GM18505 (cell line): ENCODE data around the gene NUSAP1.
"Not testable (repeated sequence)": the region's sequence is repeated elsewhere in the genome, so short reads cannot be mapped to it uniquely, and the experiment has no call there.

Experiments
- ATAC-seq: cut with Tn5 transposase; IDR thresholded peaks from one replicate; pipeline ENCODE4 v1.9.1; 2021; ENCODE audit not compliant: unreplicated experiment
- POLR2A ChIP-seq: IDR thresholded peaks from 4 replicates; pipeline ENCODE4 v1.6.1; 2011; ENCODE audit warnings: borderline replicate concordance; ENCODE audit not compliant: insufficient read depth, insufficient read length; ENCODE audit errors: extremely low read depth

Gene NUSAP1

GRCh38 chr15:41304149-41304770 lies 28.4 kb upstream of the NUSAP1 start:
- no peak for ATAC-seq

GRCh38 chr15:41307679-41308078 lies 25.0 kb upstream of the NUSAP1 start:
- no peak for TF ChIP-seq POLR2A
- ATAC-seq = no peak

More at GRCh38 chr15:41304149-41304770, 28.4 kb upstream of the NUSAP1 start:
- no peak for TF ChIP-seq POLR2A

- ATAC-seq = no peak
- no peak for TF ChIP-seq POLR2A
These were observed 23.3 kb upstream of the NUSAP1 start for GRCh38 chr15:41309226-41309905.

DNA sequence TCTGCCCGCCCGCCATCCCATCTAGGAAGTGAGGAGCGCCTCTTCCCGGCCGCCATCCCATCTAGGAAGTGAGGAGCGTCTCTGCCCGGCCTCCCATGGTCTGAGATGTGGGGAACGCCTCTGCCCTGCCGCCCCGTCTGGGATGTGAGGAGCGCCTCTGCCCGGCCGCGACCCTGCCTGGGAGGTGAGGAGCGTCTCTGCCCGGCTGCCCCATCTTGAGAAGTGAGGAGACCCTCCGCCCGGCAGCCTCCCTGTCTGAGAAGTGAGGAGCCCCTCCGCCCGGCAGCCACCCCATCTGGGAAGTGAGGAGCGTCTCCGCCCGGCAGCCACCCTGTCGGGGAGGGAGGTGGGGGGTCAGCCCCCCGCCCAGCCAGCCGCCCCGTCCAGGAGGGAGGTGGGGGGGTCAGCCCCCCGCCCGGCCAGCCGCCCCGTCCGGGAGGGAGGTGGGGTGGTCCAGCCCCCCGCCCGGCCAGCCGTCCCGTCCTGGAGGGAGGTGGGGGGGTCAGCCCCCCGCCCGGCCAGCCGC lies 11.8 kb upstream of the NUSAP1 start:
- not testable (repeated sequence) for ATAC-seq

- no peak for ATAC-seq
These were observed 9.1 kb upstream of the NUSAP1 start for GRCh38 chr15:41323611-41324010.

DNA sequence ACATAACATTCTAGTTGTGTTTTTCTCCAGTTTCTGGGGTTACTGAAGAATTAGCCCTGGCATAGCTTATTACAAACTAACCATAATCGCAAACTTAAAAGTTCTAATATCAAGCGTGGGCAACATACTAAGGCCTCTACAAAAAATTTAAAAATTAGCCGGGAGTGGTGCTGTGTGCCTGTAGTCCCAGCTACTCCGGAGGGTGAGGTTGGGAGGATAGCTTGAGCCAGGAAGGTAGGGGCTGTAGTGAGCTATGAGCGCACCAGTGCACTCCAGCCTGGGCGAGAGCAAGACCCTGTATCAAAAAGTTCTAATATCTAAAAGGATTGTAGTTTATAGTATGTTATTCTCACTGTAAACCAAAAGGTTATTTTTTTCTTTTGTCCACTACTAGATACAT lies 1.4 kb upstream of the NUSAP1 start:
- ATAC-seq = no peak

More at GRCh38 chr15:41323611-41324010, 9.1 kb upstream of the NUSAP1 start:
- TF ChIP-seq POLR2A = no peak

GRCh38 chr15:41331833-41332193 lies 868 bp upstream of the NUSAP1 start:
- ATAC-seq = no peak
- TF ChIP-seq POLR2A = no peak

More for the DNA sequence above, 1.4 kb upstream of the NUSAP1 start:
- TF ChIP-seq POLR2A = no peak

DNA sequence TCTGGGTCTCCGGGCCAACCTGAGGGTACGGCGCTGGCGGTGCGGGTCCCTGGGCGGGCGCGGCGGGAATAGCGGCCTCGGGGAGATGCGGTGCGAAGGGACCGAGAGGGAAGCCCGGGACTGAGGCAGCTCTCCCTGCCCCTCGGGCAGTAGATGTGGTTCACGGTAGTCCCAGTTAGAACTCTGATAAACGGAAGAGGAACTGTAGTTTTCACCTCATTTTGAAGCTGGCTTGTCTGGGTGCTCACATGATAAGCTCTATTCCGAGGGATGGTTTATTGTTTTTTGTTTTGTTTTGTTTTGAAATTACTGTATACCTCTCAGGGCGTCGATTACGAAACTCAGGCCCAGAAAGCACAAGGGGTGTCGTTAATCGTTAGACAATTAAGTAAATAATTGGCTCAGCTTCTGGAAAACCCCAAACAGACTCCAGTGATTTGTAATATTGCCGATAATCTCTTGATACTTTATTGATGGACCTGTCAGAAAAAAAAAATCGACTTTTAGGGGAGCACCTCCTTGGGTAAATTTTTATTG lies 413 bp downstream of the NUSAP1 start:
- ATAC-seq = peak; percentile 24
- TF ChIP-seq POLR2A = no peak

DNA sequence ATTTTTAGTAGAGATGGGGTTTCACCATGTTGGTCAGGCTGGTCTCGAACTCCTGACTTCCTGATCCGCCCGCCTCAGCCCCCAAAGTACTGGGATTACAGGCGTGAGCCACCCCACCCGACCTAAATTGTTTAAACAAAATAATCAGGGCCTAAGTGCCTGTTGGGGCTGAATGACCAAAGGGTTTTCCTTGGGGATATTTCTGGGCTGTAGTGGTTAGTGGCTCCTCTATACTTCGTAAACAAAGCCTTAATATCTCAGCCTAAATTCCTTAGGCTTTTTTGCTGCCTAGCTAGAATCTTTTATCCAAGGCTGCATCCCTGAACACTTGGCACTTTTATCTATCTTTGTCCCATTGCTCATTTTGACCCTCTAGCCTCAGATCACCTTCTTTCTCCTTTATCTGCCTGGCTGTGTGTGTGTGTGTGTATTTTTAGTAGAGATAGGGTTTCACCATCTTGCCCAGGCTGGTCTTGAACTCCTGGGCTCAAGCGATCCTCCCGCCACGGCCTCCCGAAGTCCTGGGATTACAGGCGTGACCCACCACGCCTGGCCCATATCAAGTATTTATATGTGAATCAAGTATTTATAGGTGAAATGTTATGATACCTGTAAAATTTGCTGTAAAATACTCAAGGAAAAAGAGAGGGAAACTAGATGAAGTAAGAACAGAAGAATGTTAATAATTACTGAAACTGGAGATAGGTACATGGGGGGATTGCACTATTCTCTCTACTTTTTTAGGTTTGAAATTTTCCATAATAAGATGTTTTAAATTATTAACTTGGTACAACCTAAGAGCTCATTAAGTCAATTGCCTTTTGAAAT lies 1.8 kb downstream of the NUSAP1 start:
- no peak for ATAC-seq
- TF ChIP-seq POLR2A = no peak

GRCh38 chr15:41336549-41336948 lies 3.9 kb downstream of the NUSAP1 start:
- ATAC-seq = no peak
- no peak for TF ChIP-seq POLR2A

DNA sequence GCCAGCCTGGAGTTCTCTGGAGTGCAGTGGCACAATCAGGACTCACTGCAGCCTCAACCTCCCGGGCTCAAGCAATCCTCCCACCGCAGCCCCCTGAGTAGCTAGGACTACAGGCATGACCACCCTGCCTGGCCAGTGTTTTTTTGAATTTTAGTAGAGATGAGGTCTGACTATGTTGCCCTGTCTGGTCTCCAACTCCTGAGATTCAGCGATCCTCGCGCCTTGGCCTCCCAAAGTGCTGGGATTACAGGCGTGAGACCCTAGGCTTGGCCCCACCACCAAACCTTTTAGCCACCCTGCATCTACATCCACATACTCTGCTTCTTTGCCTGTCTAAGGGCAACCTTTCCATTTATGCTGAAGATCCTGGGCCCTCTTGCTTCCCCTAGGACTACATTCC lies 4.4 kb downstream of the NUSAP1 start:
- no peak for TF ChIP-seq POLR2A
- ATAC-seq = no peak

GRCh38 chr15:41337631-41338522 lies 5.2 kb downstream of the NUSAP1 start:
- no peak for TF ChIP-seq POLR2A
- ATAC-seq = no peak

DNA sequence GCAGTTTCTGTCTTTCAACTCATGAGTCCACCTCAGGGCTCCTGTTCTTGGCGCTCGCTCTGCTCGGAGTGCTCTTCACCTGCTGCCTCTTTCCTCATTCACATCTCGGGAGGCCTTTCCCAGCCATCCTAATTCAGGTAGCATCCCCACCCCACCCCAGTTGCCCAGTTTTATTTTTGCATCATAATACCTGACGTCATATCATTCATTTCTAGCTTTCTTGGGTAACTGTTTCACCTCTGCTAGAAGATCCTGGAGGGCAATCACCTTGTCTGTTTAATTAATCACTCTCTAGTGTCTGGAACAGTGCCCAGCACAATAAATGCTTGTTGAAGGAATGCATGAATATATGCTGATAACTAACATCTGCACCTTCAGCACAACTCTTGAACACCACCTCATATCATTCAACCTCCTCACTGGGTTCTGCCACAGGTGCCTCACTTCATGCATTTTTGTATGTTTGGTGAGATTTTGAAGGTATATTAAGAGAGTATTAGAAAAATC lies 7.6 kb downstream of the NUSAP1 start:
- ATAC-seq = no peak

DNA sequence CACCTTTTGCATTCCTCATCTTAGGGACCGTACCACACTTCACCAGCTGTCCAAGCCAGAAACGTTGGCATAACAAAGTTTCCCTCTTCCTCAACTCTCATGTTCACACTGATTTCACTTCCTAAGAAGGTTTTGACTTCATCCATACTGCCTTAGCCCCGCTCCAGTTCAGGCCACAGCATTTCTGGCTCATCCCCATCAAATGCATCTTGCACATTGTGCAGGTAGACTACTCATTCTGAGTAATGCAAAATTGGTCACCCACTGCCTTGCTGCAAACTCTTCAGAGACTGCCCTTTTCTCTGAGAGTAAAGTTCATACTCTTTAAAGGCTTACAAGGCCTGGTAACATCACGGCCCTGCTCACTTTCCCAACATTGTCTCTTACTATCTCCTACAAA lies 8.8 kb downstream of the NUSAP1 start:
- TF ChIP-seq POLR2A = no peak
- no peak for ATAC-seq

More for the DNA sequence above, 7.6 kb downstream of the NUSAP1 start:
- no peak for TF ChIP-seq POLR2A
